Panc1 (cell line): ENCODE measurements around the gene PROM2. TPM values are rescaled to one million over a fixed set of nuclear protein-coding genes. Genes with fewer than 3 reads are reported as not detected.

ENCODE experiments used
- ATAC-seq: fragments of 200-7000 bp; cut with Tn5 transposase; 2 replicates; pipeline ENCODE4 v1.9.1; 2020; ENCODE audit warnings: mild to moderate bottlenecking, moderate library complexity
- BruUV-seq: library from RNA; stranded (reverse); fragments of 400-500 nt; replicated peaks from 2 replicates; lab custom pipeline; 2021; lab: Mats Ljungman, UMichigan
- CTCF ChIA-PET: fragments of 300-600 bp; sonication (Branson Sonifier 250); formaldehyde crosslinking; loops from one replicate; lab custom pipeline; 2022; ENCODE audit warnings: antibody characterized with exemption; lab: Charles Lee
- POLR2A ChIA-PET: fragments of 300-600 bp; sonication (Branson Sonifier 250); formaldehyde crosslinking; loops from one replicate; lab custom pipeline; 2022; ENCODE audit warnings: antibody characterized with exemption; lab: Charles Lee
- DNase-seq: peaks from one replicate; pipeline ENCODE4 v3.0.0-alpha.2; 2010; ENCODE audit warnings: low read depth, low spot score
- H3K27ac ChIP-seq: 2 replicates; pipeline ENCODE4 v1.5.1; 2011; ENCODE audit warnings: mild to moderate bottlenecking, low read length, inconsistent platforms
- H3K27me3 ChIP-seq: fragments of 200-500 bp; sonication (Bioruptor generic); 2 replicates; pipeline ENCODE4 v1.6.0; 2014; ENCODE audit warnings: low read length, inconsistent platforms; ENCODE audit not compliant: control insufficient read depth, insufficient read depth
- H3K36me3 ChIP-seq: fragments of 200-500 bp; sonication (Bioruptor generic); 2 replicates; pipeline ENCODE4 v1.5.1; 2014; ENCODE audit warnings: inconsistent platforms, mild to moderate bottlenecking, low read length, moderate library complexity; ENCODE audit not compliant: control insufficient read depth, insufficient read depth
- H3K4me1 ChIP-seq: 2 replicates; pipeline ENCODE4 v1.5.1; 2011; ENCODE audit warnings: inconsistent platforms, mild to moderate bottlenecking, low read length, moderate library complexity; ENCODE audit not compliant: control insufficient read depth, insufficient read depth
- H3K4me3 ChIP-seq, 2 experiments: 2 replicates each; pipeline ENCODE4 v1.5.1; 2011 to 2012; ENCODE audit warnings: low read depth in 2 of 2, low read length in 2 of 2, mild to moderate bottlenecking in 2 of 2, inconsistent platforms in 1 of 2, moderate library complexity in 1 of 2
- H3K9me3 ChIP-seq: fragments of 200-500 bp; sonication (Bioruptor generic); 2 replicates; pipeline ENCODE4 v1.5.1; 2014; ENCODE audit warnings: low read depth, mild to moderate bottlenecking, inconsistent platforms, low read length, moderate library complexity; ENCODE audit not compliant: control insufficient read depth, insufficient read depth
- POLR2AphosphoS5 ChIP-seq: IDR thresholded peaks from 2 replicates; pipeline ENCODE4 v1.6.1; 2012; ENCODE audit warnings: mild to moderate bottlenecking, low read depth, low read length, moderate library complexity
- SIN3A ChIP-seq: IDR thresholded peaks from 2 replicates; pipeline ENCODE4 v1.6.1; 2012; ENCODE audit warnings: low read depth, mild to moderate bottlenecking, low read length, moderate library complexity, borderline replicate concordance; ENCODE audit not compliant: insufficient read depth
- TCF7L2 ChIP-seq: IDR thresholded peaks from 2 replicates; pipeline ENCODE4 v1.6.1; 2011; ENCODE audit warnings: mild to moderate bottlenecking, low read depth, low read length, inconsistent platforms
- in situ Hi-C: cut with HindIII; loops from 2 replicates; pipeline ENCODE4 v1.10.0; 2016; ENCODE audit warnings: low sequenced_read_pairs, low pct_unique_long_range_greater_than_20kb
- intact Hi-C: fragments of 100-400 bp; cut with micrococcal nuclease; formaldehyde crosslinking; loops from one replicate; pipeline ENCODE4 v1.10.0; 2022; ENCODE audit not compliant: unreplicated experiment
- total RNA-seq: library from RNA; stranded (reverse); gene quantifications from one replicate; pipeline ENCODE4 v1.2.1, GENCODE V29; 2021; ENCODE audit not compliant: unreplicated experiment
- TF ChIP-seq, protein P1 (sequence below): fragments of 450-650 bp; IDR thresholded peaks from 2 replicates; pipeline ENCODE4 v1.5.1; 2017; ENCODE audit warnings: mild to moderate bottlenecking
- TF ChIP-seq, protein P2 (sequence below), 2 experiments: IDR thresholded peaks; 2 replicates each; pipeline ENCODE4 v1.6.1; 2011 to 2012; ENCODE audit warnings: low read depth in 2 of 2, control low read depth in 1 of 2, low read length in 1 of 2, mild to moderate bottlenecking in 1 of 2, moderate library complexity in 1 of 2; ENCODE audit not compliant: insufficient read depth in 1 of 2

PROM2 gene
- total RNA-seq, 1 experiment from 2014 or later = 1.4 TPM

DNA sequence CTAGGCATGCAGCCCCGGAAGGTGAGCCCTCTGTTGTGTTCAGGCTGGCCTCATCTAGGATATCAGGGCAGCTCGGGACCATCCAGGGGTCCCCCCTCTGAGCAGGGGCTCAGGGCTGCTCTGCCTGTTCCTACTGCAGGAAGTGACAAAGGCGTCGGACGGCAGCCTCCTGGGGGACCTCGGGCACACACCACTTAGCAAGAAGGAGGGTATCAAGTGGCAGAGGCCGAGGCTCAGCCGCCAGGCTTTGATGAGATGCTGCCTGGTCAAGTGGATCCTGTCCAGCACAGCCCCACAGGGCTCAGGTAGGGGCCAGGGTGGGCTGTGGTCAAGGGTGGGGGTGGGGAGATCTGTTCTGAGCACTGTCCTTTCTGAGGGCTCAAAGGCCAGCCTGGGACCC is 36.0 kb downstream of the PROM2 start:
- no peaks in the 10 kb centered on the region for H3K27me3 ChIP-seq
- in situ Hi-C loops = no loop called here
- no peaks in the 10 kb centered on the region for H3K9me3 ChIP-seq
- H3K27ac ChIP-seq = no peak overlapping the region
- ATAC-seq (no peak), DNase-seq (no peak)
- no peaks in the 10 kb centered on the region for H3K36me3 ChIP-seq
- no peak overlapping the region for H3K4me3 ChIP-seq
- TF ChIP-seq, protein P1, sequence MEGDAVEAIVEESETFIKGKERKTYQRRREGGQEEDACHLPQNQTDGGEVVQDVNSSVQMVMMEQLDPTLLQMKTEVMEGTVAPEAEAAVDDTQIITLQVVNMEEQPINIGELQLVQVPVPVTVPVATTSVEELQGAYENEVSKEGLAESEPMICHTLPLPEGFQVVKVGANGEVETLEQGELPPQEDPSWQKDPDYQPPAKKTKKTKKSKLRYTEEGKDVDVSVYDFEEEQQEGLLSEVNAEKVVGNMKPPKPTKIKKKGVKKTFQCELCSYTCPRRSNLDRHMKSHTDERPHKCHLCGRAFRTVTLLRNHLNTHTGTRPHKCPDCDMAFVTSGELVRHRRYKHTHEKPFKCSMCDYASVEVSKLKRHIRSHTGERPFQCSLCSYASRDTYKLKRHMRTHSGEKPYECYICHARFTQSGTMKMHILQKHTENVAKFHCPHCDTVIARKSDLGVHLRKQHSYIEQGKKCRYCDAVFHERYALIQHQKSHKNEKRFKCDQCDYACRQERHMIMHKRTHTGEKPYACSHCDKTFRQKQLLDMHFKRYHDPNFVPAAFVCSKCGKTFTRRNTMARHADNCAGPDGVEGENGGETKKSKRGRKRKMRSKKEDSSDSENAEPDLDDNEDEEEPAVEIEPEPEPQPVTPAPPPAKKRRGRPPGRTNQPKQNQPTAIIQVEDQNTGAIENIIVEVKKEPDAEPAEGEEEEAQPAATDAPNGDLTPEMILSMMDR = no peak
- no peak for TF ChIP-seq POLR2AphosphoS5
- ChIA-PET POLR2A (no interaction called here), CTCF (no interaction called here)
- 0 out of 2 replicates have a peak, but pooled peaks cover under 1% of the 10 kb centered on the region for H3K4me1 ChIP-seq
- BruUV-seq = no TSS peak
- intact Hi-C loops = no loop called here

DNA sequence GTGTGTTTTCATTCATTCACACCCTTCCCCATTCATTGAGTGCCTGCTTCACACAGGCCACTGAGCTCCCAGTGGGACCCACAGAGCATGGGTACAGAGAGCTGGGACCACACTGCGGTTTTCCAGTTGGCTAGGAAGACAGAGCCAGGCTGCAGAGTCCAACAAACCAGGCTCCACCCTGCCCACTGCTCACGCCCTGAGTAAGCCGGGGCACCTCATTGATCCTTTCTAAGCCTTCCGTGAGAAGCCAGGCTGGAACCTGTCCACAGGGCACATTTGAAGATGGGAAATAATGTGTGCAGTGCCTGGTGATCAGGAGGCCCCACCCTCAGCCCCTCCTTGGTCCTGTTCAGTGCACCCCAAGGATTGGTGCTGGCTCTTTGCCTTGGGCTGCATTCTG is 36.4 kb downstream of the PROM2 start:
- in situ Hi-C loops = no loop called here
- no peak overlapping the region for H3K4me3 ChIP-seq
- ATAC-seq (no peak), DNase-seq (no peak)
- H3K9me3 ChIP-seq = no peaks in the 10 kb centered on the region
- ChIA-PET POLR2A (no interaction called here), CTCF (no interaction called here)
- TF ChIP-seq, protein P2, sequence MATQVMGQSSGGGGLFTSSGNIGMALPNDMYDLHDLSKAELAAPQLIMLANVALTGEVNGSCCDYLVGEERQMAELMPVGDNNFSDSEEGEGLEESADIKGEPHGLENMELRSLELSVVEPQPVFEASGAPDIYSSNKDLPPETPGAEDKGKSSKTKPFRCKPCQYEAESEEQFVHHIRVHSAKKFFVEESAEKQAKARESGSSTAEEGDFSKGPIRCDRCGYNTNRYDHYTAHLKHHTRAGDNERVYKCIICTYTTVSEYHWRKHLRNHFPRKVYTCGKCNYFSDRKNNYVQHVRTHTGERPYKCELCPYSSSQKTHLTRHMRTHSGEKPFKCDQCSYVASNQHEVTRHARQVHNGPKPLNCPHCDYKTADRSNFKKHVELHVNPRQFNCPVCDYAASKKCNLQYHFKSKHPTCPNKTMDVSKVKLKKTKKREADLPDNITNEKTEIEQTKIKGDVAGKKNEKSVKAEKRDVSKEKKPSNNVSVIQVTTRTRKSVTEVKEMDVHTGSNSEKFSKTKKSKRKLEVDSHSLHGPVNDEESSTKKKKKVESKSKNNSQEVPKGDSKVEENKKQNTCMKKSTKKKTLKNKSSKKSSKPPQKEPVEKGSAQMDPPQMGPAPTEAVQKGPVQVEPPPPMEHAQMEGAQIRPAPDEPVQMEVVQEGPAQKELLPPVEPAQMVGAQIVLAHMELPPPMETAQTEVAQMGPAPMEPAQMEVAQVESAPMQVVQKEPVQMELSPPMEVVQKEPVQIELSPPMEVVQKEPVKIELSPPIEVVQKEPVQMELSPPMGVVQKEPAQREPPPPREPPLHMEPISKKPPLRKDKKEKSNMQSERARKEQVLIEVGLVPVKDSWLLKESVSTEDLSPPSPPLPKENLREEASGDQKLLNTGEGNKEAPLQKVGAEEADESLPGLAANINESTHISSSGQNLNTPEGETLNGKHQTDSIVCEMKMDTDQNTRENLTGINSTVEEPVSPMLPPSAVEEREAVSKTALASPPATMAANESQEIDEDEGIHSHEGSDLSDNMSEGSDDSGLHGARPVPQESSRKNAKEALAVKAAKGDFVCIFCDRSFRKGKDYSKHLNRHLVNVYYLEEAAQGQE (IDR thresholded peaks at IDR 0.05; ENCODE audit: insufficient read depth in 1 of 2, low read depth in 2 of 2, low read length in 1 of 2) = no peak
- TF ChIP-seq SIN3A (no peak), TCF7L2 (no peak), POLR2AphosphoS5 (no peak)
- TF ChIP-seq, protein P1 = no peak
- no peaks in the 10 kb centered on the region for H3K36me3 ChIP-seq
- H3K27ac ChIP-seq = no peak overlapping the region
- intact Hi-C loops = no loop called here
- 0 out of 2 replicates have a peak, but pooled peaks cover 3% of the 10 kb centered on the region for H3K4me1 ChIP-seq
- no TSS peak for BruUV-seq
- no peaks in the 10 kb centered on the region for H3K27me3 ChIP-seq
